MCF 10A (cell line): Measurements from ENCODE around the gene LY6G6C. TPM values are rescaled to one million over a fixed set of nuclear protein-coding genes. Genes with fewer than 3 reads are reported as not detected.
A peak's percentile ranks its signal among the peaks of the same experiment; 100 is the strongest.

Source experiments
- BruUV-seq: library from RNA; stranded (reverse); fragments of 400-500 nt; replicated peaks from 2 replicates; lab custom pipeline; 2021; lab: Mats Ljungman, UMichigan
- CTCF ChIA-PET: fragments of 300-600 bp; sonication (Branson Sonifier 250); formaldehyde crosslinking; extraction: SDS; loops from one replicate; lab custom pipeline; 2021; ENCODE audit warnings: antibody characterized with exemption, inconsistent platforms; lab: Yijun Ruan, JAX
- POLR2A ChIA-PET: fragments of 300-600, 350-650 bp; sonication (Branson Sonifier 250); formaldehyde crosslinking; extraction: SDS; loops from one replicate; lab custom pipeline; 2020; ENCODE audit warnings: antibody characterized with exemption, inconsistent platforms; lab: Yijun Ruan, JAX
- DNase-seq: peaks from one replicate; pipeline ENCODE4 v3.0.0-alpha.2; 2018; ENCODE audit not compliant: unreplicated experiment
- H3K27ac Mint-ChIP-seq: one replicate; pipeline ENCODE4 v1.8.0; 2022; ENCODE audit warnings: mild to moderate bottlenecking, low read depth, mixed read lengths; ENCODE audit not compliant: unreplicated experiment
- H3K27me3 Mint-ChIP-seq: one replicate; pipeline ENCODE4 v1.8.0; 2022; ENCODE audit warnings: mixed read lengths; ENCODE audit not compliant: insufficient read depth, unreplicated experiment
- H3K36me3 Mint-ChIP-seq: one replicate; pipeline ENCODE4 v1.8.0; 2022; ENCODE audit warnings: mild to moderate bottlenecking, moderate library complexity, mixed read lengths; ENCODE audit not compliant: insufficient read depth, unreplicated experiment
- H3K4me1 Mint-ChIP-seq: one replicate; pipeline ENCODE4 v1.8.0; 2022; ENCODE audit warnings: mixed read lengths; ENCODE audit not compliant: insufficient read depth, unreplicated experiment
- H3K4me3 Mint-ChIP-seq: one replicate; pipeline ENCODE4 v1.8.0; 2022; ENCODE audit warnings: mild to moderate bottlenecking, moderate library complexity, mixed read lengths; ENCODE audit not compliant: unreplicated experiment
- H3K9me3 Mint-ChIP-seq: one replicate; pipeline ENCODE4 v1.8.0; 2022; ENCODE audit warnings: mixed read lengths; ENCODE audit not compliant: unreplicated experiment
- intact Hi-C: fragments of 100-400 bp; cut with micrococcal nuclease; formaldehyde crosslinking; loops from 2 replicates; pipeline ENCODE4 v1.14.1; 2022
- total RNA-seq: library from RNA; stranded (reverse); gene quantifications from 2 replicates; pipeline ENCODE4 v1.2.3, GENCODE V29; 2022
- TF ChIP-seq, protein P1 (sequence below): fragments of 200-600 bp; IDR thresholded peaks from one replicate; pipeline ENCODE4 v1.8.0; 2022; ENCODE audit warnings: antibody characterized with exemption, mild to moderate bottlenecking; ENCODE audit not compliant: unreplicated experiment

Gene LY6G6C
- total RNA-seq, 1 experiment from 2014 or later: not detected

DNA sequence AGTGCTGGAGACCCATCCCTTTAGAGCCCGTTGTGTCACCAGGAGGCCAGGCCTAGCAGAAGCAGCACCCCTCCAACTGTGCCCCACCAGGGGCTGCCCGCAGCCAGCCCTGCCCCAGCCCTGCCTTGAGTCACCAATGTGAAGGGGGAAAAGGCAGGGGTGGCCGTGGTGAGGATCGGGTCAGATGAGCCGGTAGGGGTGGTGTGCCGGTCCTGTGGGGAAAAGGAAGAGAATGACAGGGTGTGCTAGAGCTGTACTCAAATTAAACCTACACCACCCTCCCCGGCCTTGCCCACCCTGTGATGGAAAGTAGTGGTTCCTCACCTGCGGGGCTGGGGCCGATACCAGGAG, 44.0 kb upstream of the LY6G6C start:
- ChIA-PET POLR2A (interaction anchor here (0.8 kb wide), 1 partner anchor 13 kb away, joined by 3 read pairs; no protein-coding TSS in a partner anchor), CTCF (no interaction called here)
- H3K4me1 Mint-ChIP-seq: no peaks in the 10 kb centered on the region
- H3K27me3 Mint-ChIP-seq: no peaks in the 10 kb centered on the region
- BruUV-seq: no TSS peak
- no peaks in the 10 kb centered on the region for H3K36me3 Mint-ChIP-seq
- no peaks in the 10 kb centered on the region for H3K9me3 Mint-ChIP-seq
- TF ChIP-seq, protein P1, sequence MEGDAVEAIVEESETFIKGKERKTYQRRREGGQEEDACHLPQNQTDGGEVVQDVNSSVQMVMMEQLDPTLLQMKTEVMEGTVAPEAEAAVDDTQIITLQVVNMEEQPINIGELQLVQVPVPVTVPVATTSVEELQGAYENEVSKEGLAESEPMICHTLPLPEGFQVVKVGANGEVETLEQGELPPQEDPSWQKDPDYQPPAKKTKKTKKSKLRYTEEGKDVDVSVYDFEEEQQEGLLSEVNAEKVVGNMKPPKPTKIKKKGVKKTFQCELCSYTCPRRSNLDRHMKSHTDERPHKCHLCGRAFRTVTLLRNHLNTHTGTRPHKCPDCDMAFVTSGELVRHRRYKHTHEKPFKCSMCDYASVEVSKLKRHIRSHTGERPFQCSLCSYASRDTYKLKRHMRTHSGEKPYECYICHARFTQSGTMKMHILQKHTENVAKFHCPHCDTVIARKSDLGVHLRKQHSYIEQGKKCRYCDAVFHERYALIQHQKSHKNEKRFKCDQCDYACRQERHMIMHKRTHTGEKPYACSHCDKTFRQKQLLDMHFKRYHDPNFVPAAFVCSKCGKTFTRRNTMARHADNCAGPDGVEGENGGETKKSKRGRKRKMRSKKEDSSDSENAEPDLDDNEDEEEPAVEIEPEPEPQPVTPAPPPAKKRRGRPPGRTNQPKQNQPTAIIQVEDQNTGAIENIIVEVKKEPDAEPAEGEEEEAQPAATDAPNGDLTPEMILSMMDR: no peak
- H3K27ac Mint-ChIP-seq: no peak overlapping the region
- intact Hi-C loops: no loop called here
- no peak for DNase-seq
- no peak overlapping the region for H3K4me3 Mint-ChIP-seq

DNA sequence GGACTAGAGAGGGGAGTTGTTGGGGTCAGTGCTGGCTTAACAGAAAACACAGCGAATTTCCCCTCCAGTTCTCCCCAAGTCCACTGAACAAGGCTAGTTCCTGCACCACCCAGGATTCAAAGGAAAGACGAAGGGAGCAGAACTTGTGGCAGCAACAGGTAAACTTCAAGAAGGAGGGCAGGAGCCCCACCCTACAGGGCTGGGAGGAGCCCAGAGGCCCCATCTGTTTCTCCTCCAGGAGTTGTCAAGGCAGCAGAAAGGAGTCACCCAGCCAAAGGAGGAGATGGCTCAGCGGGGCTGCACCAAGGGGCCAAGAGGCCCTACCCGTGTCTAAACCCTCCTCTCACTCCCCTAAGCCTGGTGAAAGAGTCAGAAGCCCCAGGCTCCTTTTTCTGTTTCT, 42.7 kb upstream of the LY6G6C start:
- TF ChIP-seq, protein P1: no peak
- Mint-ChIP-seq H3K27ac (no peak overlapping the region), H3K4me1 (no peaks in the 10 kb centered on the region), H3K36me3 (no peaks in the 10 kb centered on the region), H3K4me3 (no peak overlapping the region), H3K27me3 (no peaks in the 10 kb centered on the region), H3K9me3 (no peaks in the 10 kb centered on the region)
- BruUV-seq: no TSS peak
- intact Hi-C loops: no loop called here
- POLR2A ChIA-PET: interaction anchor here (1.1 kb wide), 1 partner anchor 11 kb away, joined by 3 read pairs; no protein-coding TSS in a partner anchor
- no peak for DNase-seq
- CTCF ChIA-PET: no interaction called here

DNA sequence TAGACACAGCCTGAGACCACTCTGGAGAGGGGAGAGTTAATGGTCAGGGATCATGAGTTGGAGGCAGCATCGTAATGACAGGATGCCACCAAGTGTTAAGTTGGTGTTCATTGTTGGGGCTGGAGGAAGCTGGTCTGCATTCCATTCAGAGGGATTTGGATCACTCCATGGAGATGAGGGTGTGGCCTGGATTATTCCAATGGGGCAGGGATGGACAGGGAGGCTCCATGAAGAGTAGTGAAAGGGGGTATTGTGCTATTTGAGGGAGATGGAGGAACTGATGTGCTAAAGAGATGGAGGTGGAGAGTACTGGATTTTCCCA, 42.0 kb upstream of the LY6G6C start:
- Mint-ChIP-seq H3K36me3 (no peaks in the 10 kb centered on the region), H3K4me3 (no peak overlapping the region), H3K27ac (no peak overlapping the region), H3K27me3 (no peaks in the 10 kb centered on the region), H3K4me1 (no peaks in the 10 kb centered on the region), H3K9me3 (no peaks in the 10 kb centered on the region)
- TF ChIP-seq, protein P1: no peak
- POLR2A ChIA-PET: interaction anchor here (1.1 kb wide), 1 partner anchor 11 kb away, joined by 3 read pairs; no protein-coding TSS in a partner anchor
- CTCF ChIA-PET: interaction anchor here (0.7 to 1.2 kb wide), 3 partner anchors 27 to 987 kb away, joined by 3 to 4 read pairs (median 3); no protein-coding TSS in a partner anchor
- BruUV-seq: no TSS peak
- intact Hi-C loops: no loop called here
- peak; percentile 26 for DNase-seq

DNA sequence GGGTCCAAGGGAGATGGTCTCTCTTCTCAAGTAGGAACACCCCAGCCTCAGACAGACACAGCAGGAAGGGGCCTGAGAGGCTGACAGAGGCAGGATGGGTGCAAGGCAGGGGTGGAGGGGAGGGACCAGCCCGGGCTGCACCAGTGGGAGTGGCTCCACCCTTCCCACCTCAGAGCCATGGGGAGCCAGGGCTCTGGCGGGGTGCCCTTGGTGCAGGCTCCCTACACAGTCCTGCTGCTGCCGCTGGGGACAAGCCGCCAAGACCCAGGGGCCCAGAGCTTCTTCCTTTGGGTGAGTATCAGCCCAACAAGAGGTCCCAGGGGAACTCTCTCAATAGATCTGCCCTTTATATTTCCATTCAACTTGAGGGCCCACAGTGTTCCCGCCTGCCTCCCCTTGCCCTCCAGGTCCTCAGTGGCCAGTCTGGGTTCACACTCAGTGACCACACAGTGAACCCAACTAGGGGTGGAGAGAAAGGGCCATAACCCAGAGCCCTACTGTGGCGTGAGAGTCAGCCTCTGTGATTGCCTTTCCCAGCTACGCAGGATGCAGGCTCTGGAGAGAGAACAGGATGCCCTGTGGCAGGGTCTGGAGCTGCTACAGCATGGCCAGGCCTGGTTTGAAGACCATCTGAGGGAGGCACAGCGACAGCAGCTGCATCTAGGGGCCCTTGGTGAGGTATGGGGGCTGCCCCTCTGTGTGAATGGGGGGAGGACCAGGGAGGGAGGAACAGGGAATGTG, 41.5 kb upstream of the LY6G6C start:
- no peak for DNase-seq
- Mint-ChIP-seq H3K4me3 (no peak overlapping the region), H3K4me1 (no peaks in the 10 kb centered on the region), H3K36me3 (no peaks in the 10 kb centered on the region), H3K9me3 (no peaks in the 10 kb centered on the region), H3K27me3 (no peaks in the 10 kb centered on the region), H3K27ac (no peak overlapping the region)
- TF ChIP-seq, protein P1: no peak
- BruUV-seq: no TSS peak
- CTCF ChIA-PET: interaction anchor here (0.7 to 1.2 kb wide), 3 partner anchors 28 to 988 kb away, joined by 3 to 4 read pairs (median 3); no protein-coding TSS in a partner anchor
- POLR2A ChIA-PET: interaction anchor here (1.1 kb wide), 1 partner anchor 10 kb away, joined by 3 read pairs; no protein-coding TSS in a partner anchor
- intact Hi-C loops: no loop called here
